Endothelial cell of umbilical vein (primary cell): Measurements from ENCODE around the gene PHACTR1. TPM values are rescaled to one million over a fixed set of nuclear protein-coding genes. Genes with fewer than 3 reads are reported as not detected.

Experiments used
- BruUV-seq: library from RNA; stranded (reverse); fragments of 400-500 nt; replicated peaks from 2 replicates; lab custom pipeline; 2021; lab: Mats Ljungman, UMichigan
- CTCF ChIA-PET: fragments of 300-600, 350-600 bp; sonication (Branson Sonifier 250); formaldehyde crosslinking; loops from one replicate; lab custom pipeline; 2021; ENCODE audit warnings: antibody characterized with exemption, inconsistent platforms; lab: Charles Lee
- POLR2A ChIA-PET: fragments of 300-600, 350-600 bp; sonication (Branson Sonifier 250); formaldehyde crosslinking; loops from one replicate; lab custom pipeline; 2021; ENCODE audit warnings: antibody characterized with exemption, inconsistent platforms; lab: Charles Lee
- DNase-seq: peaks from one replicate; pipeline ENCODE4 v3.0.0-alpha.2; 2011; ENCODE audit warnings: low read depth, low spot score
- FAIRE-seq: peaks from 2 replicates; lab custom pipeline; 2011; peaks lifted over from hg19 to GRCh38; lab: Jason Lieb, UNC
- H2AFZ ChIP-seq: 2 replicates; pipeline ENCODE4 v1.6.0; 2012; ENCODE audit warnings: low read depth, low read length, control low read depth, inconsistent platforms
- H3K27ac ChIP-seq: 2 replicates; pipeline ENCODE4 v1.5.1; 2011; ENCODE audit warnings: low read depth, mild to moderate bottlenecking, control low read depth, low read length, moderate library complexity; ENCODE audit not compliant: insufficient read depth
- H3K27me3 ChIP-seq, 2 experiments: 2 replicates each; pipeline versions ENCODE4 v1.6.0 to v1.6.1; 2011; ENCODE audit warnings: low read length in 2 of 2, mixed read lengths in 1 of 2; ENCODE audit not compliant: control insufficient read depth in 2 of 2, insufficient read depth in 2 of 2
- H3K36me3 ChIP-seq, 2 experiments: 2 replicates in 1 of 2; 3 replicates in 1 of 2; pipeline ENCODE4 v1.5.1; 2011; ENCODE audit warnings: low read length in 2 of 2, mild to moderate bottlenecking in 1 of 2, moderate library complexity in 1 of 2; ENCODE audit not compliant: control insufficient read depth in 2 of 2, insufficient read depth in 2 of 2; ENCODE audit errors: extremely low read depth in 1 of 2
- H3K4me1 ChIP-seq: 3 replicates; pipeline ENCODE4 v1.5.1; 2011; ENCODE audit warnings: mild to moderate bottlenecking, low read length; ENCODE audit not compliant: control insufficient read depth, insufficient read depth; ENCODE audit errors: extremely low read depth
- H3K4me2 ChIP-seq: 2 replicates; pipeline ENCODE4 v1.6.1; 2011; ENCODE audit warnings: low read length, control low read depth, mixed read lengths; ENCODE audit not compliant: insufficient read depth
- H3K4me3 ChIP-seq, 3 experiments: fragments of 200-600 bp in 1 of 3; sonication (generic), shearing (Covaris generic) in 1 of 3; replicated peaks in 1 of 3; 2 replicates each; pipeline ENCODE4 v1.5.1; 2011 to 2016; ENCODE audit warnings: control low read depth in 3 of 3, low read length in 3 of 3, mild to moderate bottlenecking in 2 of 3, inconsistent platforms in 1 of 3, low read depth in 1 of 3, moderate library complexity in 1 of 3; ENCODE audit not compliant: insufficient read depth in 1 of 3
- H3K79me2 ChIP-seq: 2 replicates; pipeline ENCODE4 v1.6.0; 2012; ENCODE audit warnings: low read length, inconsistent platforms; ENCODE audit not compliant: control insufficient read depth, insufficient read depth
- H3K9ac ChIP-seq: replicated peaks from 2 replicates; pipeline ENCODE3; 2011; ENCODE audit warnings: low read length, control low read depth; ENCODE audit not compliant: insufficient read depth; ENCODE audit errors: extremely low read depth
- H3K9me1 ChIP-seq: replicated peaks from 3 replicates; pipeline ENCODE4 v1.6.0; 2011; ENCODE audit warnings: mild to moderate bottlenecking, low read length; ENCODE audit not compliant: control insufficient read depth, insufficient read depth; ENCODE audit errors: extremely low read depth
- H3K9me3 ChIP-seq: replicated peaks from 2 replicates; pipeline ENCODE4 v1.5.1; 2012; ENCODE audit warnings: low read length, inconsistent platforms; ENCODE audit not compliant: control insufficient read depth, insufficient read depth
- H4K20me1 ChIP-seq: replicated peaks from 2 replicates; pipeline ENCODE3; 2011; ENCODE audit warnings: mild to moderate bottlenecking, low read length; ENCODE audit not compliant: control insufficient read depth, insufficient read depth; ENCODE audit errors: extremely low read depth
- CTCF ChIP-seq, 2 donors: IDR thresholded peaks; 1 replicate in 1 of 2; 2 replicates in 1 of 2; pipeline ENCODE4 v1.5.1; 2011; ENCODE audit warnings: low read length in 2 of 2, mild to moderate bottlenecking in 2 of 2, moderate library complexity in 2 of 2, control low read depth in 1 of 2, inconsistent platforms in 1 of 2, low read depth in 1 of 2; ENCODE audit not compliant: insufficient read depth in 1 of 2; ENCODE audit errors: extremely low read depth in 1 of 2
- EZH2 ChIP-seq: IDR thresholded peaks from 2 replicates; pipeline ENCODE4 v1.6.1; 2012; ENCODE audit warnings: borderline replicate concordance, low read depth, mild to moderate bottlenecking, moderate library complexity, low read length, inconsistent platforms; ENCODE audit not compliant: severe bottlenecking
- FOS ChIP-seq: IDR thresholded peaks from 2 replicates; pipeline ENCODE4 v1.6.1; 2011; ENCODE audit warnings: mild to moderate bottlenecking, low read length, moderate library complexity, borderline replicate concordance; ENCODE audit not compliant: insufficient read depth
- GATA2 ChIP-seq: IDR thresholded peaks from 2 replicates; pipeline ENCODE4 v1.7.0; 2011; ENCODE audit warnings: low read depth, mild to moderate bottlenecking, moderate library complexity, mixed read lengths, low read length; ENCODE audit not compliant: insufficient read length, insufficient read depth
- JUN ChIP-seq: IDR thresholded peaks from 2 replicates; pipeline ENCODE4 v1.6.1; 2011; ENCODE audit warnings: borderline replicate concordance, low read depth; ENCODE audit not compliant: insufficient read length, insufficient read depth
- MAX ChIP-seq: IDR thresholded peaks from 2 replicates; pipeline ENCODE4 v1.6.1; 2011; ENCODE audit not compliant: insufficient read depth, insufficient read length
- MYC ChIP-seq: IDR thresholded peaks from one replicate; pipeline ENCODE4 v1.6.1; 2011; ENCODE audit warnings: mild to moderate bottlenecking, low read depth, low read length
- POLR2A ChIP-seq: IDR thresholded peaks from 2 replicates; pipeline ENCODE4 v1.6.1; 2012; ENCODE audit warnings: low read depth, mild to moderate bottlenecking, control low read depth, low read length
- POLR2AphosphoS5 ChIP-seq: IDR thresholded peaks from 2 replicates; pipeline ENCODE4 v1.6.1; 2012; ENCODE audit warnings: low read depth, mild to moderate bottlenecking, control low read depth, low read length, moderate library complexity; ENCODE audit not compliant: insufficient read depth
- dilution Hi-C: fragments of 300-500 bp; cut with MboI; formaldehyde crosslinking; loops from one replicate; pipeline ENCODE4 v1.15.0; 2019; ENCODE audit warnings: low sequenced_read_pairs; ENCODE audit not compliant: extremely low pct_ligation_motif_present
- intact Hi-C: fragments of 100-400 bp; cut with micrococcal nuclease; formaldehyde crosslinking; loops from one replicate; pipeline ENCODE4 v1.10.0; 2022
- polyA plus RNA-seq, 4 experiments: library from polyadenylated mRNA; depleted of rRNA in 3 of 4; stranded (reverse) in 3 of 4; unstranded in 1 of 4; fragments of >200 nt; gene quantifications; 2 replicates each; pipeline versions ENCODE4 v1.2.1 to v1.2.3, GENCODE V29; 2011 to 2012; ENCODE audit warnings: missing spikeins in 1 of 4
- total RNA-seq: library from RNA; stranded (reverse); gene quantifications from 2 replicates; pipeline ENCODE4 v1.2.3, GENCODE V29; 2021

Gene PHACTR1
- total and polyA plus RNA-seq, 2 donors (not counting 3 experiments of a cell fraction or from before 2014, with no cell fraction given) = 2.4 to 23.2 TPM

DNA sequence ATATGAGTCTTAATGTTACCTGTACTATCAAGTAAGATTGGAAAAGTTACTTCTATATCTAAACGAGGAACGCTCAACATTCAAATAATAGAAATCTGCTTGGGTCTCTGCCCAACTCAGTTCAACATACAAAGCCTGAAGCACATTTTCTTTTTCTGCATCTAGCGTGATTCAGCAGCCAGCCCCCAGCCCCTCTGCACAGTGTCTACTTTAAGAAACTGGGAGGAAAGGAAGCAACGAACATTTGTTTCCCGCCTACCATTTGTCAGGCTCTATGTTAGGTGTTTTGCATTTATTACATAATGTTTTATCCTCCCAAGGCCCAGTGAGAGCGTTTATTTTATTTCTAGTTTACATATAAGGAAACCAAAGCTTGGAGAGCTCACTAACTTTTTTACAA, 17.3 kb downstream of the PHACTR1 start:
- FAIRE-seq (no peak), DNase-seq (no peak)
- BruUV-seq = no TSS peak
- POLR2A ChIA-PET = no interaction called here
- Histone ChIP-seq H3K27me3 (peaks cover 0 to 2% of the 10 kb centered on the region in 2 experiments), H3K9me1 (no peaks in the 10 kb centered on the region), H3K36me3 (no peaks in the 10 kb centered on the region), H3K9ac (no peak overlapping the region), H3K27ac (no peak overlapping the region), H3K9me3 (no peaks in the 10 kb centered on the region), H3K4me3 (no peak overlapping the region), H2AFZ (no peak overlapping the region), H3K4me2 (no peak overlapping the region), H4K20me1 (no peaks in the 10 kb centered on the region), H3K79me2 (no peaks in the 10 kb centered on the region), H3K4me1 (no peaks in the 10 kb centered on the region)
- dilution Hi-C loops (no loop called here), intact Hi-C loops (no loop called here)
- no peak for TF ChIP-seq GATA2
- no peak for TF ChIP-seq MAX
- no peak for TF ChIP-seq CTCF (IDR thresholded peaks at IDR 0.05; ENCODE audit: extremely low read depth in 1 of 2, insufficient read depth in 1 of 2, low read depth in 1 of 2, low read length in 2 of 2)
- no peak for TF ChIP-seq POLR2AphosphoS5
- TF ChIP-seq MYC = no peak
- TF ChIP-seq EZH2 = no peak
- TF ChIP-seq JUN = no peak
- no peak for TF ChIP-seq FOS
- no peak for TF ChIP-seq POLR2A
- CTCF ChIA-PET = no interaction called here
